HL-60 (cell line): ENCODE measurements around the gene EFCAB10.

Experiments used
- POLR2AphosphoS5 ChIP-seq: IDR thresholded peaks from 2 replicates; pipeline ENCODE4 v1.6.1; 2012; ENCODE audit warnings: low read depth
- TF ChIP-seq, protein P1 (sequence below): IDR thresholded peaks from one replicate; pipeline ENCODE4 v1.5.1; 2011; ENCODE audit warnings: low read length, control low read depth, inconsistent platforms; ENCODE audit not compliant: insufficient read depth

GRCh38 chr7:105532709-105533460 is 48.4 kb downstream of the EFCAB10 start:
- TF ChIP-seq, protein P1, sequence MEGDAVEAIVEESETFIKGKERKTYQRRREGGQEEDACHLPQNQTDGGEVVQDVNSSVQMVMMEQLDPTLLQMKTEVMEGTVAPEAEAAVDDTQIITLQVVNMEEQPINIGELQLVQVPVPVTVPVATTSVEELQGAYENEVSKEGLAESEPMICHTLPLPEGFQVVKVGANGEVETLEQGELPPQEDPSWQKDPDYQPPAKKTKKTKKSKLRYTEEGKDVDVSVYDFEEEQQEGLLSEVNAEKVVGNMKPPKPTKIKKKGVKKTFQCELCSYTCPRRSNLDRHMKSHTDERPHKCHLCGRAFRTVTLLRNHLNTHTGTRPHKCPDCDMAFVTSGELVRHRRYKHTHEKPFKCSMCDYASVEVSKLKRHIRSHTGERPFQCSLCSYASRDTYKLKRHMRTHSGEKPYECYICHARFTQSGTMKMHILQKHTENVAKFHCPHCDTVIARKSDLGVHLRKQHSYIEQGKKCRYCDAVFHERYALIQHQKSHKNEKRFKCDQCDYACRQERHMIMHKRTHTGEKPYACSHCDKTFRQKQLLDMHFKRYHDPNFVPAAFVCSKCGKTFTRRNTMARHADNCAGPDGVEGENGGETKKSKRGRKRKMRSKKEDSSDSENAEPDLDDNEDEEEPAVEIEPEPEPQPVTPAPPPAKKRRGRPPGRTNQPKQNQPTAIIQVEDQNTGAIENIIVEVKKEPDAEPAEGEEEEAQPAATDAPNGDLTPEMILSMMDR: no peak
- TF ChIP-seq POLR2AphosphoS5: no peak
